ENCODE measurements around the gene MUSTN1.

DNA sequence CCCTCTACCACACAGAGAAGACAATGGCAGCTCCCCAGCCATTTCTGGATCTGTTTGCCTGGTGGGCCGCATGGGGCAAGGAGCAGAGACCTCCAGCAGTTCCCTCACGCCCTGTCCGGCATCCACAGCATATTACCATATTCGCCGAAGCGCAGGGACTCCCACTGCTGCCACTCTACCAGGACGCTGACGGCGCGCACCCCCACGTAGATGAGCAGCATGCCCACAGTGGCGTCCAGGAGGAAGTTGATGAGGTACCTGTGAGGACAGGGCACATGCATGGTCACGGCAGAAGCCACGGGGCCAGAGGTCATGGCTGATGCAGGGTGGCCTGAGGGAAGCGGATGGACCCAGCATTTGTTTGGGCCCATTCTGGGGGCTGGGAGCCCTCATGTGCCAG, 14.8 kb upstream of the MUSTN1 start:
- TF ChIP-seq, protein P1, sequence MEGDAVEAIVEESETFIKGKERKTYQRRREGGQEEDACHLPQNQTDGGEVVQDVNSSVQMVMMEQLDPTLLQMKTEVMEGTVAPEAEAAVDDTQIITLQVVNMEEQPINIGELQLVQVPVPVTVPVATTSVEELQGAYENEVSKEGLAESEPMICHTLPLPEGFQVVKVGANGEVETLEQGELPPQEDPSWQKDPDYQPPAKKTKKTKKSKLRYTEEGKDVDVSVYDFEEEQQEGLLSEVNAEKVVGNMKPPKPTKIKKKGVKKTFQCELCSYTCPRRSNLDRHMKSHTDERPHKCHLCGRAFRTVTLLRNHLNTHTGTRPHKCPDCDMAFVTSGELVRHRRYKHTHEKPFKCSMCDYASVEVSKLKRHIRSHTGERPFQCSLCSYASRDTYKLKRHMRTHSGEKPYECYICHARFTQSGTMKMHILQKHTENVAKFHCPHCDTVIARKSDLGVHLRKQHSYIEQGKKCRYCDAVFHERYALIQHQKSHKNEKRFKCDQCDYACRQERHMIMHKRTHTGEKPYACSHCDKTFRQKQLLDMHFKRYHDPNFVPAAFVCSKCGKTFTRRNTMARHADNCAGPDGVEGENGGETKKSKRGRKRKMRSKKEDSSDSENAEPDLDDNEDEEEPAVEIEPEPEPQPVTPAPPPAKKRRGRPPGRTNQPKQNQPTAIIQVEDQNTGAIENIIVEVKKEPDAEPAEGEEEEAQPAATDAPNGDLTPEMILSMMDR (conservative IDR thresholded peaks at IDR 0.05; ENCODE audit: low read depth in 2 of 2): no peak
- TF ChIP-seq EZH2 (IDR thresholded peaks at IDR 0.05; ENCODE audit: low read depth, unreplicated experiment) (no peak), NANOG (IDR thresholded peaks at IDR 0.05; ENCODE audit: borderline replicate concordance) (no peak), POLR2AphosphoS5 (IDR thresholded peaks at IDR 0.05; ENCODE audit: low read depth) (no peak), CREB1 (CRISPR knock-in tag; IDR thresholded peaks at IDR 0.05; ENCODE audit: low read depth) (no peak), EZH2phosphoT487 (IDR thresholded peaks at IDR 0.05; ENCODE audit: unreplicated experiment) (no peak), JUNB (IDR thresholded peaks at IDR 0.05; ENCODE audit: unreplicated experiment) (no peak)
- TF ChIP-seq, protein P2, sequence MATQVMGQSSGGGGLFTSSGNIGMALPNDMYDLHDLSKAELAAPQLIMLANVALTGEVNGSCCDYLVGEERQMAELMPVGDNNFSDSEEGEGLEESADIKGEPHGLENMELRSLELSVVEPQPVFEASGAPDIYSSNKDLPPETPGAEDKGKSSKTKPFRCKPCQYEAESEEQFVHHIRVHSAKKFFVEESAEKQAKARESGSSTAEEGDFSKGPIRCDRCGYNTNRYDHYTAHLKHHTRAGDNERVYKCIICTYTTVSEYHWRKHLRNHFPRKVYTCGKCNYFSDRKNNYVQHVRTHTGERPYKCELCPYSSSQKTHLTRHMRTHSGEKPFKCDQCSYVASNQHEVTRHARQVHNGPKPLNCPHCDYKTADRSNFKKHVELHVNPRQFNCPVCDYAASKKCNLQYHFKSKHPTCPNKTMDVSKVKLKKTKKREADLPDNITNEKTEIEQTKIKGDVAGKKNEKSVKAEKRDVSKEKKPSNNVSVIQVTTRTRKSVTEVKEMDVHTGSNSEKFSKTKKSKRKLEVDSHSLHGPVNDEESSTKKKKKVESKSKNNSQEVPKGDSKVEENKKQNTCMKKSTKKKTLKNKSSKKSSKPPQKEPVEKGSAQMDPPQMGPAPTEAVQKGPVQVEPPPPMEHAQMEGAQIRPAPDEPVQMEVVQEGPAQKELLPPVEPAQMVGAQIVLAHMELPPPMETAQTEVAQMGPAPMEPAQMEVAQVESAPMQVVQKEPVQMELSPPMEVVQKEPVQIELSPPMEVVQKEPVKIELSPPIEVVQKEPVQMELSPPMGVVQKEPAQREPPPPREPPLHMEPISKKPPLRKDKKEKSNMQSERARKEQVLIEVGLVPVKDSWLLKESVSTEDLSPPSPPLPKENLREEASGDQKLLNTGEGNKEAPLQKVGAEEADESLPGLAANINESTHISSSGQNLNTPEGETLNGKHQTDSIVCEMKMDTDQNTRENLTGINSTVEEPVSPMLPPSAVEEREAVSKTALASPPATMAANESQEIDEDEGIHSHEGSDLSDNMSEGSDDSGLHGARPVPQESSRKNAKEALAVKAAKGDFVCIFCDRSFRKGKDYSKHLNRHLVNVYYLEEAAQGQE (IDR thresholded peaks at IDR 0.05; ENCODE audit: unreplicated experiment): no peak

All from GM23338 (cell line).